GM12878 (cell line): ENCODE measurements around the gene KRTAP10-10. TPM values are rescaled to one million over a fixed set of nuclear protein-coding genes. Genes with fewer than 3 reads are reported as not detected.
A peak's percentile ranks its signal among the peaks of the same experiment; 100 is the strongest.

Experiments used
- ATAC-seq: fragments of 200-7000 bp; cut with Tn5 transposase; 3 replicates; pipeline ENCODE4 v1.9.1; 2020; ENCODE audit warnings: mild to moderate bottlenecking, moderate library complexity
- BruUV-seq: library from RNA; stranded (reverse); fragments of 400-500 nt; replicated peaks from 2 replicates; lab custom pipeline; 2021; lab: Mats Ljungman, UMichigan
- CTCF ChIA-PET: fragments of 300-600 bp; sonication (Branson Sonifier 250); formaldehyde crosslinking; extraction: SDS; loops from one replicate; lab custom pipeline; 2021; ENCODE audit warnings: inconsistent platforms; lab: Yijun Ruan, JAX
- POLR2A ChIA-PET: fragments of 350-600 bp; formaldehyde crosslinking; extraction: SDS; loops from one replicate; lab custom pipeline; 2021; ENCODE audit warnings: inconsistent platforms; lab: Charles Lee
- RAD21 ChIA-PET: fragments of 300-600 bp; sonication (Branson Sonifier 250); formaldehyde crosslinking; loops from one replicate; lab custom pipeline; 2023; ENCODE audit warnings: antibody characterized with exemption; ENCODE audit not compliant: unreplicated experiment; lab: Charles Lee
- SMC1A ChIA-PET: fragments of 300-600 bp; sonication (Branson Sonifier 250); formaldehyde crosslinking; loops from one replicate; lab custom pipeline; 2023; ENCODE audit not compliant: unreplicated experiment, uncharacterized antibody; lab: Charles Lee
- DNase-seq: peaks from one replicate; pipeline ENCODE4 v3.0.0-alpha.2; 2011; ENCODE audit warnings: low read depth, low spot score
- FAIRE-seq: peaks from 3 replicates; lab custom pipeline; 2011; peaks lifted over from hg19 to GRCh38; lab: Jason Lieb, UNC
- H2AFZ ChIP-seq: 2 replicates; pipeline ENCODE4 v1.6.0; 2011; ENCODE audit warnings: low read depth, low read length, control low read depth; ENCODE audit not compliant: control insufficient read depth
- H3K27ac ChIP-seq: 2 replicates; pipeline ENCODE4 v1.5.1; 2011; ENCODE audit warnings: control low read depth; ENCODE audit not compliant: control insufficient read depth, insufficient read depth
- H3K27me3 ChIP-seq, 2 experiments: replicated peaks in 1 of 2; 2 replicates each; pipeline versions ENCODE4 v1.6.0 to v1.6.1; 2011; ENCODE audit warnings: low read length in 1 of 2; ENCODE audit not compliant: control insufficient read depth in 2 of 2, insufficient read depth in 2 of 2
- H3K36me3 ChIP-seq, 2 experiments: 2 replicates each; pipeline ENCODE4 v1.5.1; 2011; ENCODE audit warnings: low read length in 1 of 2; ENCODE audit not compliant: control insufficient read depth in 2 of 2, insufficient read depth in 2 of 2
- H3K4me1 ChIP-seq: 2 replicates; pipeline ENCODE4 v1.6.1; 2011; ENCODE audit warnings: mild to moderate bottlenecking, low read length, moderate library complexity, mixed read lengths; ENCODE audit not compliant: control insufficient read depth, insufficient read depth
- H3K4me2 ChIP-seq: 2 replicates; pipeline ENCODE4 v1.6.0; 2011; ENCODE audit warnings: control low read depth; ENCODE audit not compliant: control insufficient read depth, insufficient read depth
- H3K4me3 ChIP-seq: fragments of 200-600 bp; sonication (generic); 2 replicates; pipeline ENCODE4 v1.5.1; 2016
- H3K79me2 ChIP-seq: 2 replicates; pipeline ENCODE4 v1.6.0; 2011; ENCODE audit warnings: low read length; ENCODE audit not compliant: control insufficient read depth, insufficient read depth
- H3K9ac ChIP-seq: 2 replicates; pipeline ENCODE4 v1.8.0; 2011; ENCODE audit warnings: low read length, control low read depth, mixed read lengths; ENCODE audit not compliant: control insufficient read depth, insufficient read depth
- H3K9me3 ChIP-seq: replicated peaks from 3 replicates; pipeline ENCODE4 v1.5.1; 2011; ENCODE audit warnings: mild to moderate bottlenecking, low read length; ENCODE audit not compliant: control insufficient read depth, insufficient read depth
- H4K20me1 ChIP-seq: 2 replicates; pipeline ENCODE4 v1.6.0; 2011; ENCODE audit not compliant: control insufficient read depth, insufficient read depth
- CTCF ChIP-seq, 3 experiments: IDR thresholded peaks in 2 of 3; conservative IDR thresholded peaks in 1 of 3; 2 replicates each; pipeline ENCODE4 v1.5.1; 2011; ENCODE audit warnings: low read depth in 3 of 3, low read length in 3 of 3, mild to moderate bottlenecking in 3 of 3, control low read depth in 2 of 3, moderate library complexity in 2 of 3, inconsistent platforms in 1 of 3, mixed read lengths in 1 of 3; ENCODE audit not compliant: control insufficient read depth in 2 of 3, insufficient read depth in 1 of 3; ENCODE audit errors: extremely low read depth in 1 of 3
- RFX5 ChIP-seq: IDR thresholded peaks from 2 replicates; pipeline ENCODE4 v1.6.1; 2011; ENCODE audit warnings: low read depth, low read length, improper control_type of control experiment
- WGBS: methylation state at CpG from one replicate; pipeline ENCODE4 v1.1.6; 2016; ENCODE audit warnings: low lambda C conversion rate; ENCODE audit not compliant: insufficient replicate concordance, insufficient coverage; ENCODE audit errors: missing lambda C conversion rate; 5-methylcytosine and 5-hydroxymethylcytosine counted together
- in situ Hi-C: fragments of 300-500 bp; cut with MboI; formaldehyde crosslinking; loops from 9 replicates; pipeline ENCODE4 v1.14.3; 2018; ENCODE audit warnings: mixed read lengths
- intact Hi-C: fragments of 100-400 bp; cut with micrococcal nuclease; formaldehyde crosslinking; loops from one replicate; pipeline ENCODE4 v1.14.2; 2022; ENCODE audit not compliant: unreplicated experiment
- polyA plus RNA-seq, 11 experiments: library from polyadenylated mRNA; depleted of rRNA in 4 of 11; unstranded in 6 of 11; stranded (reverse) in 5 of 11; fragments of >200 nt; fragmentation: Nextera tagmentation in 4 of 11; fragmentation: Illumina TruSeq in 1 of 11; extraction: Ambion mirVana in 4 of 11; extraction: Trizol in 1 of 11; gene quantifications; 1 replicate in 1 of 11; 2 replicates in 10 of 11; pipeline versions ENCODE4 v1.2.1 to v1.2.3, GENCODE V29; 2011 to 2016; ENCODE audit warnings: inconsistent platforms in 2 of 11, missing spikeins in 2 of 11, low read depth in 1 of 11
- total RNA-seq, 4 experiments: library from RNA; depleted of rRNA in 3 of 4; stranded (reverse); fragments of >200 nt in 3 of 4; fragmentation: Illumina TruSeq in 1 of 4; extraction: Trizol in 1 of 4; gene quantifications; 2 replicates each; pipeline versions ENCODE4 v1.2.1 to v1.2.3, GENCODE V29; 2013 to 2021

The KRTAP10-10 gene
- total and polyA plus RNA-seq, 10 of the 15 experiments (the other 5 are each of a cell fraction or from before 2014, with no cell fraction given): not detected

- RAD21 ChIA-PET: interaction anchor here (0.9 to 1.3 kb wide), 2 partner anchors 54 to 124 kb away, joined by 3 read pairs; no protein-coding TSS in a partner anchor
- H2AFZ ChIP-seq: no peak overlapping the region
- no peak for ATAC-seq
Measured at GRCh38 chr21:44618504-44618903, 18.7 kb upstream of the KRTAP10-10 start.

More at GRCh38 chr21:44618504-44618903, 18.7 kb upstream of the KRTAP10-10 start:
- POLR2A ChIA-PET: no interaction called here
- no peaks in the 10 kb centered on the region for H3K4me1 ChIP-seq
- BruUV-seq: no TSS peak
- H3K9me3 ChIP-seq: peaks cover 1% of the 10 kb centered on the region; the same call in 1 of the 3 replicates
- FAIRE-seq (no peak), DNase-seq (no peak)
- no peak overlapping the region for H3K4me2 ChIP-seq
- H3K9ac ChIP-seq: no peak overlapping the region
- no peak overlapping the region for H3K4me3 ChIP-seq
- no peaks in the 10 kb centered on the region for H3K79me2 ChIP-seq
- no peak overlapping the region for H3K27ac ChIP-seq
- TF ChIP-seq CTCF (IDR thresholded peaks at IDR 0.05 in 2 of 3, conservative IDR thresholded peaks at IDR 0.05 in 1 of 3; ENCODE audit: control insufficient read depth in 2 of 3, extremely low read depth in 1 of 3, insufficient read depth in 1 of 3, low read depth in 3 of 3, low read length in 3 of 3): peak in 1 of 3 experiments; percentile 7; a peak in 2 of 6 replicates
- no peak for TF ChIP-seq RFX5
- SMC1A ChIA-PET: interaction anchor here (1.1 to 1.3 kb wide), 2 partner anchors 10 to 57 kb away, joined by 3 read pairs; no protein-coding TSS in a partner anchor
- no peaks in the 10 kb centered on the region for H3K27me3 ChIP-seq
- in situ Hi-C loops (no loop called here), intact Hi-C loops (no loop called here)
- H3K36me3 ChIP-seq: no peaks in the 10 kb centered on the region
- 18% methylated on average over 4 of the region's 4 CpGs for WGBS
- H4K20me1 ChIP-seq: no peaks in the 10 kb centered on the region
- CTCF ChIA-PET: interaction anchor here (0.9 to 1.1 kb wide), 2 partner anchors 108 to 175 kb away, joined by 3 read pairs; no protein-coding TSS in a partner anchor
